GM12873 (cell line): ENCODE results near the gene TMEM178A.

Source experiments
- TF ChIP-seq, protein P1 (sequence below): IDR thresholded peaks from 2 replicates; pipeline ENCODE4 v1.5.1; 2012; ENCODE audit warnings: low read depth, mild to moderate bottlenecking, moderate library complexity, low read length, control low read depth; ENCODE audit not compliant: insufficient read depth; ENCODE audit errors: missing control alignments

Gene TMEM178A

GRCh38 chr2:39647104-39647765 lies 18.5 kb upstream of the TMEM178A start:
- TF ChIP-seq, protein P1, sequence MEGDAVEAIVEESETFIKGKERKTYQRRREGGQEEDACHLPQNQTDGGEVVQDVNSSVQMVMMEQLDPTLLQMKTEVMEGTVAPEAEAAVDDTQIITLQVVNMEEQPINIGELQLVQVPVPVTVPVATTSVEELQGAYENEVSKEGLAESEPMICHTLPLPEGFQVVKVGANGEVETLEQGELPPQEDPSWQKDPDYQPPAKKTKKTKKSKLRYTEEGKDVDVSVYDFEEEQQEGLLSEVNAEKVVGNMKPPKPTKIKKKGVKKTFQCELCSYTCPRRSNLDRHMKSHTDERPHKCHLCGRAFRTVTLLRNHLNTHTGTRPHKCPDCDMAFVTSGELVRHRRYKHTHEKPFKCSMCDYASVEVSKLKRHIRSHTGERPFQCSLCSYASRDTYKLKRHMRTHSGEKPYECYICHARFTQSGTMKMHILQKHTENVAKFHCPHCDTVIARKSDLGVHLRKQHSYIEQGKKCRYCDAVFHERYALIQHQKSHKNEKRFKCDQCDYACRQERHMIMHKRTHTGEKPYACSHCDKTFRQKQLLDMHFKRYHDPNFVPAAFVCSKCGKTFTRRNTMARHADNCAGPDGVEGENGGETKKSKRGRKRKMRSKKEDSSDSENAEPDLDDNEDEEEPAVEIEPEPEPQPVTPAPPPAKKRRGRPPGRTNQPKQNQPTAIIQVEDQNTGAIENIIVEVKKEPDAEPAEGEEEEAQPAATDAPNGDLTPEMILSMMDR = no peak

DNA sequence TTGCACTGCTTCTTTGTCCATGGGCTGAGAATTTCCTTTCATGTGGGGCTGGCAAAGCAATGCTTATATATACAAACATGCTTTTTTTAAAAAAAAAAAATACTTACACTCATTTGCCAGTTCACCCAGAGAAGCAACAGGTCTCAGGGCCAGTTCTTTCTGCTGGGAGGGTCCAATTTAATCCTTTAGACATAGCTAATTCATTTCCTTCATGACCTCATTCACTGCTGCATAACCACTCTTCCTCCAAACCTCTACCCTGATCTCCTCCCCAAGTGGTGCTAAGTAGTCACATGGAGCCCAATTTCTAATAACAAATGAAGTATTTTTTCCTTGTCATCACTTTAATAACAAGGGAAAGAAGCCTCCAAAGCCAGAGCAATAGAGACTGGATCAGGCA lies 17.1 kb upstream of the TMEM178A start:
- TF ChIP-seq, protein P1 = no peak

DNA sequence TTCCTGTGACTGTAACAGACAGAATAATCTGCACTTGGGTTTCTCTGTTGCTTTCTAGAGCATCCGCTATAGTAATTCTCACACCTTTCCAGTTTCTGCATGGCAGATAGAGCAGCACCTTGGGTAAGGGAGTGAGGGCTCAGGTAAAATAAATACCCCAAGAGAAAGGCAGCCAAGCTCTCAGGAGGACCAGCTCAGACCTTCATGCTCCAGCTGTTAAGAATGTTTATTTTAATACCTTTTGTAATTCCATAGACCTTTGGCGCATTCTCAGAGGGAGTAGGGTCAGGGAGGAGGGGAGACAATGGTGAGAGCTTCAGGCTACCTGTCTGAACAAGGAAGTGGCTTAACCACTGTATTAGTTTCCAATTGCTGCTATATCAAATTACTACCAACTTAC lies 16.2 kb upstream of the TMEM178A start:
- TF ChIP-seq, protein P1 = no peak

DNA sequence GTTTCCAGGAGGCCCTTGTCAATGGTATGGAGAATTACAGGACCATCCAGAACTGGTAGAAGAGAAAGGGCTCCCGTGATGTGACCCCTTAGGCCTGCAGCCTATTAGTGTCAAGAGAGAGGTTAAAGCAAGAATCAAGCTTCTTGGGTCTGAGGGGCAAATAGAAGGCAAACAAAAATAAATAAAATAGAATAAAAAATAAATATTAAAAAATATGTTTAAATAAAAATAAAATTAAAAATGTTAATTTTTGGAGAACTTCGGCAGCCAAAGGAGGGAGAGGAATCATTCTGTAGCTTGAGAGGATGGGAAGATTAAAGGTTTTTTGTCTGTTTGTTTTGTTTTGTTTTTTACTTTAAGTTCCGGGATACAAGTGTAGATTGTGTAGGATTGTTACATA lies 15.2 kb upstream of the TMEM178A start:
- TF ChIP-seq, protein P1 = no peak

GRCh38 chr2:39657287-39657937 lies 8.3 kb upstream of the TMEM178A start:
- TF ChIP-seq, protein P1 = no peak

GRCh38 chr2:39658371-39658770 lies 7.3 kb upstream of the TMEM178A start:
- TF ChIP-seq, protein P1 = no peak

DNA sequence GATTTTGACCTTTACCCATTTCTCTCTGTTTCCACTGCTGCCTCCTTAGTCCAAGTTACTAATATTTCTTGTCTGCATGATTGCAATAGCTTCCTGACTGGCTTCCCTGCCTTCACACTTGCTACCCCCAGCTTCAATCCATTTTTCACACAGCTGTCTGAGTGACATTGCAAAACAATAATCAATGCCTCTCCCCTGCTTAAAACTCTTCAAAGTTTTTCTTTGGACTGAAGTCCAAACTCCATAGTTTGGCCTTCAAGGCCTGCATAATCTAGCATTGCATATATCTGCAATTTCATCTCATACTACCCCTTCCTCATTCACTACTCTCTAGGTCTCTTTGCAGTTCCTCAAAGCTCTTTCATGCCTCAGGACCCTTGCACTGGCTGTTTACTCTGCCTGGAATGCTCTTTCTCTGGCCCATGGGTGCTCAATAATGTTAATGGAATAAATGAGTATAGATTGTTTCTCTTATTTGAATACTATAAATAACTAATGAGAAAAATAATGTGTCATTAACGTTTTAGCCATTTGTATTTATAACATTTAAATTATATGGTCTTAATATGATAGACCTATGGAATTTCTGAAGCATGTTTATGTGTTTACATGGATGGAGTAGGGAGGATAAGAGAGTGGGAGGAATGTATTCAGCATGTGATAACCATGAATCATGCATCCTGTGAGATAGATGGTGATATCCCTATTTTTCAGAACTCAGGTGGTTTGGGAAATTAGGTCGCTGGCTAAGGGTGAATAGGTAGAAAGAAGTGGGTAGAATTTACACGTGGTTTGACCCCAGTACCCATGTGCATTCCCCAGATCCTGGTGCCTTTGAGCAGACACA lies 5.7 kb upstream of the TMEM178A start:
- TF ChIP-seq, protein P1 = no peak
